ENCODE data around the gene NRF1.
"Not testable (repeated sequence)": the region's sequence is repeated elsewhere in the genome, so short reads cannot be mapped to it uniquely, and the experiment has no call there.

Gene NRF1

DNA sequence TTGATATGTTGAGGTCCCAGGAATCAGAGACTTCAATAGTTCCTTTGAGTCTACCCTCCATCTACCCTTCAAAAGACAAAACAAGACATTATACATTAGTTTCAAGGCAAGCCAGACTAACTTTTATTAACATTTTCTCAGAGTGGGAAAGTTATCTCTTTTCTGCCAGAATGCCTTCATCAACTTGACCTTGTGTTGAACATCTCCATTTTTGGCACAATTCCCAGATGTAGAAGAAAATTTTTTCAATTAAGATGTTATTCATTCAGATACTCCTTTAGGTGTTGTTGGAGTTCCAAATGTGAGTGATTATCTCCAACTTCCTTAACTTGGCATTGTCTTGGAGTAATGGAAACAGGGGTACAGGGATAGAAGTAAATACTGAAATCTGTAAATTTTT, 59.1 kb downstream of the NRF1 start:
- H3K4me3 ChIP-seq (replicated peaks; ENCODE audit: low read depth, low read length), result no peak overlapping the region
- DNase-seq (ENCODE audit: extremely low read depth, low read depth), result no peak
- TF ChIP-seq, protein P1, sequence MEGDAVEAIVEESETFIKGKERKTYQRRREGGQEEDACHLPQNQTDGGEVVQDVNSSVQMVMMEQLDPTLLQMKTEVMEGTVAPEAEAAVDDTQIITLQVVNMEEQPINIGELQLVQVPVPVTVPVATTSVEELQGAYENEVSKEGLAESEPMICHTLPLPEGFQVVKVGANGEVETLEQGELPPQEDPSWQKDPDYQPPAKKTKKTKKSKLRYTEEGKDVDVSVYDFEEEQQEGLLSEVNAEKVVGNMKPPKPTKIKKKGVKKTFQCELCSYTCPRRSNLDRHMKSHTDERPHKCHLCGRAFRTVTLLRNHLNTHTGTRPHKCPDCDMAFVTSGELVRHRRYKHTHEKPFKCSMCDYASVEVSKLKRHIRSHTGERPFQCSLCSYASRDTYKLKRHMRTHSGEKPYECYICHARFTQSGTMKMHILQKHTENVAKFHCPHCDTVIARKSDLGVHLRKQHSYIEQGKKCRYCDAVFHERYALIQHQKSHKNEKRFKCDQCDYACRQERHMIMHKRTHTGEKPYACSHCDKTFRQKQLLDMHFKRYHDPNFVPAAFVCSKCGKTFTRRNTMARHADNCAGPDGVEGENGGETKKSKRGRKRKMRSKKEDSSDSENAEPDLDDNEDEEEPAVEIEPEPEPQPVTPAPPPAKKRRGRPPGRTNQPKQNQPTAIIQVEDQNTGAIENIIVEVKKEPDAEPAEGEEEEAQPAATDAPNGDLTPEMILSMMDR (IDR thresholded peaks at IDR 0.05; ENCODE audit: low read depth, low read length, missing control alignments), result no peak

DNA sequence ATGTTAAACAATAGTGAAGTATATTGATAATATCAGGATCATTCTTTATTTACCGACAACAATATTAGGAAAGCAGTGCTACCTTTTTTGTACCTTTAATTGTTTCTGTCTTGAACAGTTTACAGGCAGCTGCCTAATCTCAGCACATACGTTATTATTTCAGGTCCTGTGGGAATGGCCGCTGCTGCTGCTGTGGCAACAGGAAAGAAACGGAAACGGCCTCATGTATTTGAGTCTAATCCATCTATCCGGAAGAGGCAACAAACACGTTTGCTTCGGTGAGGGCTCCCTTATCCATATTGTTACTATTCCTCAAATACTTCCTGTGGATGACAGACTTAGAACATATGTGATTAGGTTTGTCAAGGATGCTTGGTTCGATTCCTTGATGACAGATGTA, 59.7 kb downstream of the NRF1 start:
- DNase-seq (ENCODE audit: extremely low read depth, low read depth), result no peak
- TF ChIP-seq, protein P1 (IDR thresholded peaks at IDR 0.05; ENCODE audit: low read depth, low read length, missing control alignments), result no peak
- no peak overlapping the region for H3K4me3 ChIP-seq (replicated peaks; ENCODE audit: low read depth, low read length)

DNA sequence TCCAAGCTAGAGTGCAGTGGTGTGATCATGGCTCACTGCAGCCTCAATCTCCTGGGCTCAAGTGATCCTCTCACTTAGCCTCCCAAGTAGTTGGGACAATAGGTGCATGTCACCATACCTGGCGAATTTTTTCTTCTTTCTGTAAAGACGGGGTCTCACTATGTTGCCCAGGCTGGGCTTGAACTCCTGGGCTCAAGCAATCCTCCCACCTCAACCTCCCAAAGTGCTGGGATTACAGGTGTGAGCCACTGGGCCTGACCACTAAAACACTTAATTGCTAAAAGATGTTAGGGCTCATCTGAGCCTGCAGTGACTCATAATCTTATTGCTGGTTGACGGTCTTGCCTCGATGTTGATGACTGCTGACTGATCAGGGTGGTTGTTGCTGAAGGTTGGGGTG, 63.0 kb downstream of the NRF1 start:
- not testable (repeated sequence) for DNase-seq (ENCODE audit: extremely low read depth, low read depth)

GRCh38 chr7:129675521-129675920, 64.0 kb downstream of the NRF1 start:
- H3K4me3 ChIP-seq (replicated peaks; ENCODE audit: low read depth, low read length), result no peak overlapping the region
- no peak for DNase-seq (ENCODE audit: extremely low read depth, low read depth)

More for the DNA sequence above, 63.0 kb downstream of the NRF1 start:
- not testable (repeated sequence) for H3K4me3 ChIP-seq (replicated peaks; ENCODE audit: low read depth, low read length)

GRCh38 chr7:129676017-129676897, 64.7 kb downstream of the NRF1 start:
- H3K4me3 ChIP-seq (replicated peaks; ENCODE audit: low read depth, low read length), result no peak overlapping the region
- DNase-seq (ENCODE audit: extremely low read depth, low read depth), result no peak
- TF ChIP-seq, protein P1 (IDR thresholded peaks at IDR 0.05; ENCODE audit: low read depth, low read length, missing control alignments), result no peak

More at GRCh38 chr7:129675521-129675920, 64.0 kb downstream of the NRF1 start:
- TF ChIP-seq, protein P1 (IDR thresholded peaks at IDR 0.05; ENCODE audit: low read depth, low read length, missing control alignments), result no peak

DNA sequence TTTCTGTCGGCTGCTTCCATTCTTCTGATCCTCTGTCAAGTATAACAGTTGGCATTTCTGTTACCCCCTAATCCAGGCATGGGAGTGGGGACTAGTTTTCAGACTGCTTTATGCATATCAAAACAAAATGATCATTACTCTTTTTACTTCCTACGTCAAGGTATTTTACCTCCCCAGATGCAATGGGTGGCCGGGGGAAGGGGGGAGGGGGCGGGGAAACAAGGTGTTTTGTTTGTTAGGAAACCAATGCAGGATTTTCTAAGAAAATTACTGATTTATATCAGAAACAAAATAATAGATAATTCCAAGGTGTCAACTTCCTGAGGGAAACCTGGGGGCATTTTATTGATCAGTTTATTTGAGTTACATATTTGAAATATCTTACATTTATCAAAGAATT, 66.3 kb downstream of the NRF1 start:
- DNase-seq (ENCODE audit: extremely low read depth, low read depth), result no peak
- TF ChIP-seq, protein P1 (IDR thresholded peaks at IDR 0.05; ENCODE audit: low read depth, low read length, missing control alignments), result no peak
- no peak overlapping the region for H3K4me3 ChIP-seq (replicated peaks; ENCODE audit: low read depth, low read length)

DNA sequence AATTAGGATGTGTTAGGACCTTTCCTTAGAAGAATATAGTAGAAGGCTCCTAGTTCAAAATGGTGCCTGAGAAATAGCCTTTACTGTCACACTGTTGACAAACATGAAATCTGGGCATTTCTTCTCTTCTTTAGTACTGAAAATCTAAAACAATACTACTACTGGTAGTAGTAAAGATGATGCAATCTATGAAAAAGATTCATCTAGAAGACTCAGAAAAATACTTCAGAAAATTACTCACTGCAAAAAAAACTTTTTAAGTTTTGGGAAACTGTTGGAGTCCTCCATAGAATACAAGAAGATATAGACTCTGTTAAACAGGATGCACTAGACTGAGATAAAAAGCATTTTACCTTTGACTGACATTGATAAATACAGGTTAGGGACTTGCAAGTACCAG, 67.1 kb downstream of the NRF1 start:
- no peak overlapping the region for H3K4me3 ChIP-seq (replicated peaks; ENCODE audit: low read depth, low read length)
- TF ChIP-seq, protein P1 (IDR thresholded peaks at IDR 0.05; ENCODE audit: low read depth, low read length, missing control alignments), result no peak
- no peak for DNase-seq (ENCODE audit: extremely low read depth, low read depth)
